Epithelial cell of prostate (primary cell): ENCODE data around the gene PRUNE2.
A peak's percentile ranks its signal among the peaks of the same experiment; 100 is the strongest.

Experiments
- DNase-seq: peaks from one replicate; pipeline ENCODE4 v3.0.0-alpha.2; 2011; ENCODE audit warnings: low read depth, low spot score
- H3K27ac ChIP-seq: fragments of 450-650 bp; 2 replicates; pipeline ENCODE4 v1.5.1; 2017; ENCODE audit warnings: mild to moderate bottlenecking

The PRUNE2 gene

DNA sequence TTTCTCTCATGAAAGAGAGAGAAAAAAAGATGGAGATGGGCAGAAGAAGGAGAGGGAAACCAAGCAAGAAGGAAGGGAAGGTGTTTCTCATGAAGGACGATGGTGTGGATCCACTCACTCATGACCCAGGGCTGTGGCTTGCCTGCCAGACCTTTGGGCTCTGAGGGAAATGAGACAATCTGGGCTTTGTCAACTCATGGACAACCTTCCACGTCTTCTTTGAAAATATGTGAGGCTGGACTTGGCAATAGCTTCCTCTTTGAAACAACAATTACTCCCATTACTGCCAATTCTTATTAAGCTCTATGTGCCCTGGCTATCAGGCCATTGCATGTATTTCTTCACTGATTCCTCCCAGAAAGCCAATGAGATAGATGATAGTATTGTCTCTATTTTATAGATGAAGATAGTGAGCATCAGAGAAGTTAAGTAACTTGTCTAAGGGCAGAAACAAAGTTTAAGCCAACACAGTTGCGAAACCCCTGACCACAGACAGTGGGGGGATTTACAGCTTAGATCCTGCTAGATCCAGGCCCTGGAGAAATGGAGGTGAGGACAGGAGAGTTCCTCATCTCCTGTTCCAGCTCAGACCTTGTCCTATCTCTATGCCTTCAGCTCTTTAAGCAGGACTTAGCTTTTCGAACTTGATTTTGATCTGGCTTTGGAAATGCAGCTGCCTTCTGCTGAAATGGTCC is 314.5 kb downstream of the PRUNE2 start:
- no peak for DNase-seq
- no peak overlapping the region for H3K27ac ChIP-seq

DNA sequence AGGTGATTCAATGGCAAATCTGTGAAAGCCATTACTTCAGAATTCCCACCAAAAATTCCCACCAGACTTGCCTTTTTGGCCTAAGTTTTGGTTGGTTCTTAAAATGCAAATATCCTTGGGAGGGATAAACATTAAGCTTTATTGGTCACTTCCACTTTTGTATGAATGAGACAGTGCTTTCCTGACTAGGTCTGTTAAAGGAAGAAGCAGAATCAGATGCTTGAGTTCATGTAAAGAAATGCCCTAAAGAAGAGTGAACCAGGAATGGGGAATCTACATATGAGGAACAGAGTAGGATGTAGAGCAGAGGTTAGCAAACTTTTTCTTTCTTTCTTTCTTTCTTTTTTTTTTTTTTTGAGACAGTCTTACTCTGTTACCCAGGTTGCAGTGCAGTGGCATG is 317.6 kb downstream of the PRUNE2 start:
- no peak overlapping the region for H3K27ac ChIP-seq
- DNase-seq, result no peak

DNA sequence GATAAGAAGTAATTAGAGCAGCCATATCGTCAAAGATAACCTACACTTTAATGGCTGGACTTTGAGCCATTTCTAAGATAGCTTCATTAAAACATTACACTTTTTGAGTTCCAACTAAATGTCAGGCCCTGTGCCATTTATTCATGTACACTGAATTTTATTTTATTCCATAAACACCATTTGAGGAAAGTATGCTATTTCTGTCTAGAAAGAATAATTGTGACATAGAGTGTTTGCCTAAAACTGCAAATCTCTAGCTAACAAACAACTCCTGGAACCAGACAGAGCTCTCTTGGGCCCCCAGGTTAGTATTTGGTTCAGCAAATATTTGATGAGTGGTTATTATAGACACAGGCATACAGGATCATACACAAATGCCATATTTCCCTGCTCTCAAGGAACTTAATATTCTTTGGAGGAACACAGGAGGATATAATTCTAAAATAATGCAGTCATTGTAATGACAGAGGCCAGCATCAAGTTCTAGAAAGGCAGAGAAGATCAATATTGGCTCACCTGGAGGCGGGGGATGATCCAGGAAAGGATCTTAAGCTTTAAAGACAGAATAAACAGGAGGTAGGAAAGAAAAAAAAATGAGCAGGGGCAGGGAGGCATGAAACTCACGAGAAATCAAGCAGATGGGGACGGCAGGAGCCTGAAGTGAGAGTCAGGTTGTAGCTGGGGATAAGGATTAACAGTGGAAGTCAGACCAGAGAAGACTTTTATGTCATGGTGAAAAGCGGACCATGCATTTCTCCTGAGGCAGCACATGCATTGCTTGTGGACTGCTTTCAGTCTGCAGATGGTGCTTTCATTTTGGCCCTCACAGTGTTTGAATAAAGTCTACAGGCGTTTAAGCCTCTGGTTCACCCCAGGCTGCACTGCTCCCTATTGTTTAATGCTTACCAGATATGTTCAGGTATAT is 319.3 kb downstream of the PRUNE2 start:
- no peak overlapping the region for H3K27ac ChIP-seq
- no peak for DNase-seq

DNA sequence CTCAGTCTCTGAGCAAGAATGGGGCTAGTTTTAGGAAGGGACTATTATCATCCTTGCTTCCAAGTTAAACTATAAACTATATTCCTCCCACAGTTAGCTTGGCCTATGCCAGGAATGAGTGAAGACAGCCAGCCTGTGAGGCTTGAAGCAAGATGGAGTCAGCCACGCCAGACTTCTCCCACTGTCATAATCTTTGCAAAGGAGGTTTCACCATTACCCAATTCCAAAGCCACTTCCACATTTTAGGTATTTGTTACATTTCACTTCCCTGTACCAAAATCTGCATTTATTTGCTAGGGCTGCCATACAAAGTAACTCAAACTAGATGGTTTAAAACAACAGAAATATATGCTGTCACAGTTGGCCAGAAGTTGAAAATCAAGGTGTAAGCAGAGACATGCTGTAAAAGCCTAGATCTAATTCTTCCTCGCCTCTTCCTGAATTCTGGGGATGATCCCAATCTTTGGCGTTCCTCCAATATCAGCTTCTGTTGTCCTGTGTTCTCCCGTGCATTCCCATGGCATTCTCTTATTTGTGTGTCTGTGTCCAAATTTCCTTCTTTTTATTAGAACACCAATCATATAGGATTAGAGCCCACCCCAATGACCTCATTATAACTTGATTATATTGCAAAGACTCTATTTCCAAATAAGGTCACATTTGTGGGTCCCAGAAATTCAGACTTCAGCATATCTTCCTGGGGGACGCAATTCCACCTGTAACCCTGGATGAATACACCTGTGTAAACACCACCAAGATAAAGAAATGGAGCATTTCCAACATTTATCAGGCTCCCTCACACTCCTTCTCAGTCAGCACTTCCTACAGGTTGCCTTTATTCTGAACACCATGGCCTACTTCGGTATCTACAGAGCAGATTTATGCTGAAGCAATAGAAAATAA is 320.2 kb downstream of the PRUNE2 start:
- H3K27ac ChIP-seq, result no peak overlapping the region
- no peak for DNase-seq

DNA sequence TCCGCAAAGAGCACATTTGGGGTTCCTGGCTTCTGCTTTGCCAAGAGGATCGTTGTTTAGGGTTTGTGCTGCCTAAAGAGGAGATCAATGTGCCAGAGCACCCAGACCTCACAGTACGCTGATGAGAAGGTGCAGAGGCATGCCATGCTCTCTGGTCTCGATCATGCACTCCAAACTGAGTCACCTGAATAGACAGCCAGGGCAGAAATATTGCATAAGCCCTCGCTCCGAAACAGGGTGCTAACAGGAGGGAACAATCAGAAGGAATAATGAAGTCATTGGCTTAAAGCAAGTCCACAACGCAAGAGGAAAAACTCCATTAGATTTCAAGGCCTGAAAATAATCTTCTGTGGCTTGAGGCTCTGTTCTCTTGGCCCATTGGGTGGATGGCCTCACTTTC is 322.7 kb downstream of the PRUNE2 start:
- no peak overlapping the region for H3K27ac ChIP-seq
- DNase-seq, result no peak

DNA sequence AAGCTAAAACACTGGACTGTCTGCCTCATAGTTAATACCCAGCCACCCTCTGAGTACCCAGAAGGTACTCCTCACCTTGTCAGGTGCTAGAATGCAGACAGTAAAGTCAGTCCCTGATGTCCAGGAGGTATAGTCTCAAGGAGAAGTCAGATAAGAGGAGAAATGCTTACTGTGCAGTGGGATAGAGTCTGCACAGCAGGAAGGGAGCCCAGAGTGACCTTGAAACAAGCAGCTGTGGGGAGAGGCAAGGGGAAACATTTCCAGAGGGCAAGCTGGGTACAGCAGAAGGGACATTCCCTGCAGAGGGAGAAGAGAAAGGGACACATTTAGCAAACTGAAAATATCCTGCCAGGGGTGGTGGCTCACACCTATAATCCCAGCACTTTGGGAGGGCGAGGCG is 324.2 kb downstream of the PRUNE2 start:
- DNase-seq, result no peak
- H3K27ac ChIP-seq, result no peak overlapping the region

DNA sequence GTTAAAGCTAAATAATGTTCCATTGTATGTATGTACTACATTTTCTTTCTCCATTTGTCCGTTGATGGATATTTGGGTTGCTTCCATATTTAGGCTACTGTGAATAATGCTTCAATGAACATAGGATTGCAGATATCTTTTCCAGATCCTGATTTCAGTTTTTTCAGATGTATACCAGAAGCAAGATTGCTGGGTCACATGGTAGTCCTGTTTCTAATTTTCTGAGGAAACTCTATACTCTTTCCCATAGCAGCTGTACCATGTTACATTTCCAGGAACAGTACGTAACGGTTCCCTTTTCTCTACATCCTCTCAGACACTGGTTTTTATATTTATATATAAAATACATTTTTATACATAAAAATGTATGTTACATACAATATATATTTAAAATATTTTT is 325.1 kb downstream of the PRUNE2 start:
- no peak overlapping the region for H3K27ac ChIP-seq
- no peak for DNase-seq

DNA sequence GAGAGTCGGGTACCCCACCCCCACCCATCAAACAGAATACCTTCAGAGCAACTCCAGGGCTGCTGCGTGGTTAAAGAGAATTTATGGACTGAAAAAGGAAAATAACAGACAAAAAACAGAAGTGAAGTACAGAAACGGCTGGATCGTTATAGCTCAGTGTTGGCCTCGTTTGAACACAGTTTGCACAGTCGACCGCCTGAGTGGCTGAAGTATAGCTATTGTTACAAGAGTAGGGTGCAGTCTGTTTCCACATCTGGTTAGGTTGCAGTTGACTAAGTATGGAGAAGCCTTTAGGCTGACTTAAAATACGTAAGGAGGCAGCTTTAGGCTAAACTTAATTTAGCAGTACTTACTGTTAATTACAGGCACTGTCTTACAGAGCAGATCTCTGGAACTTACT is 325.7 kb downstream of the PRUNE2 start:
- no peak overlapping the region for H3K27ac ChIP-seq
- DNase-seq, result no peak

DNA sequence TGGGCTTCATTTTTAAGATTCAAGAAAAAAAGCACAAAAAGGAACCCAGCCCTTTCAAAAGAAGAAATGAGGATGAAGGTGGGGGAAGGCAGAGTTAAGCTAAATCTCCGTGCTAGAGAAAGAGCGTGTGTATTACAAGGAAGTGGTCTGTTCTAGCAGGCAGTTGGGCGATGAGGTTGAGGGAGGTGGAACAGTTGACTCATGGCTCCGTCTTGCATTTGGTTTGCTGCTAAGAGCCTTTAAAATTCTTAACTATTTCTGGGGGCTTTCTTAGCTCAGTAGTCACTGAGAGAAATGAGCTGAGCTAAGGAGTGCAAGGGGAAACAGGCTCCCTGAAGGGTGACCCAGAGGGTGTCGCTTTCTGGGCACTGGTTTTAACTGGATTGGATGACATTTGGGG is 329.6 kb downstream of the PRUNE2 start:
- no peak overlapping the region for H3K27ac ChIP-seq
- no peak for DNase-seq

DNA sequence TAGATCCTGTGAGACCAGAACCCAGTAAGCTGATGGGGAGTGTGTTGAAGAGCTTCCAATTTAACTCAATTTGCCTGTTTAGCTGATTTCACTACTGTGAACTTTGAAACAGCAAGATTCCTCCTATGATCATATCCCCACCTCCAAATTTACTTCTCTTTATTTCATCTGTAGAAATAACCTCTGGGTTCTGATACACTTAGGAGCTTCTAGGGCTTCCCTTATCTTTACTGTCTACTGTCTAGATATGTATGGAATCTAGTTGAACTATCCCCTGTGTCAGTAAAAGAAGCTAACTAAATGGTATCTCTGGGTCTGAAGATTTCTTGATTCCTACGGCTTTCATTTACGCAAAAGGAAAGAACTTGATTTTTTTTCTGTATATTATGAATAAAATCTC is 330.2 kb downstream of the PRUNE2 start:
- no peak overlapping the region for H3K27ac ChIP-seq
- DNase-seq, result no peak

DNA sequence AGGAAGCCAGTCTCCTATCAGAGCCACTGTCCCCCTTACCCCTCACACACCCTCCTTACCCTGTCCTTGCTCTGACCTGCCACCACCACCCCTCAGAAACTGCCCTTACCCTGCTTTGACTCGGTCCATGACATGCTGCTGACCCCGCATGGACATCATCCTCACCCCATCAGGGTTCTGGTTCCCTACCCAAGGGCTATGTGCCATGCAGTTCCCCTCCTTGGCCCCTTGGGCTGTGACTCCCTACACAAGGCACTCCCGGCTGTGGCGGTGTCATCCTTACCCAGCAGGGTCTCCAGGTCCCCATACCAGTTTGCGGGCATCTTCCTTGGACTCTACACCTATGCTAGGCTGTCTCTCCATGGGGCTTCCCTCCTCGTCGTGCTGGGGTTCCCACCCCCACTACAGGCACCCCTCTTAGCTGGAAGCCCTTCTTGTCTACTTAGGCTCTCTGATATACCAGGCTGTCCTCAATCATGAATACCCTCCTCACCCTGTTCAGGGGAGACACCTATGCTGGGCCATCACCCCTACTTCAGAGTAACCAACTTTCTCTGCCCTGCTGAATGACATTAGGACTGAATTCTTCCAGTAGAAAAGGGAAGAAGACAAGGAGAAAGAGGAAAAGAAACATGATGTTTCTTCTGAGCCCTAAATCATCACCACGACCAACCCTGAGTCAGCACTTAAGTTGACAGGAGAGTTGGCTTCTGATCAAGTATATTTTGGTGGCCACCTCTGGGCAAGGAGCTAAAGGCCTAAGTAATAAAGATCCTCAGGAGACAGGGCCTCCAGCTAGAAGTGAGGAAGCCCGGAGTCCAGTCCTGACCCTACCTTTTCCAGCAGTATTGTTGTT is 331.8 kb downstream of the PRUNE2 start:
- DNase-seq, result no peak
- no peak overlapping the region for H3K27ac ChIP-seq

DNA sequence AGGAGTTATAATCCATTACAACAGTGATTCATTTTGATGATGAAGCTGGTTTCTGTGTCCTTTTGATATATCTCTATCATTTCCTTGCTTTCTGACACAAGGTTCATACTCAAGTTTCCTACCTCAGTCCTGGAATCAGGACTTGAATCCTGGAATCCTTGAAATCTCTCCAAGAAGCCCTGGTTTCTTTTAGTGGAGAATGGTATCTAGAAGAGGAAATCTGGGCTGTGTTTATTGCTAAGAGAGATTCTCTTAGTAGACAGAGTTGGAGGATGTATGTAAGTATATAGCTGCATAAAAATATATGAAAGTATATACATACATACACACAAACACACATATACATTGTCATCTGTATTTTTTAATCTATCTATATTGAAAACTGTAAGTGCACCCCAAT is 332.5 kb downstream of the PRUNE2 start:
- no peak for DNase-seq
- no peak overlapping the region for H3K27ac ChIP-seq

DNA sequence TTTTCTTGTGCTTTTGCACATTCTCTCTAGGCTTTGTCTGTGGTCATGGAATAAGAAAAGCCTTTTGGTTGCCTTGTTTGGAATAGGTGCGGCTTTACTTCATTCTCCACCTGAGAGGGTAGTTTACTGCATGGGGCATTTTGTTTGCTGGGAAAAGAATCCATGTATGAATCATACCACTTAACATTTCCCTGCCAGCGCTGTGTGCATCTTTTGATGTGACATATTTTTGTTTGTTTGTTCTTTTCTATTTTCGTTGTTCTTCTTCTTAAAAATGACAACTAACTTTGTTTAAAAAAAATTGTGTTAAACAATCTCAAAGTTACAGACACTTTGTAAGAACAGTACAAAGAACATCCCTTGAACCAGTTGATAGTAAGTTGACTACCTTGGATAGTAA is 333.8 kb downstream of the PRUNE2 start:
- H3K27ac ChIP-seq, result no peak overlapping the region
- DNase-seq, result no peak

DNA sequence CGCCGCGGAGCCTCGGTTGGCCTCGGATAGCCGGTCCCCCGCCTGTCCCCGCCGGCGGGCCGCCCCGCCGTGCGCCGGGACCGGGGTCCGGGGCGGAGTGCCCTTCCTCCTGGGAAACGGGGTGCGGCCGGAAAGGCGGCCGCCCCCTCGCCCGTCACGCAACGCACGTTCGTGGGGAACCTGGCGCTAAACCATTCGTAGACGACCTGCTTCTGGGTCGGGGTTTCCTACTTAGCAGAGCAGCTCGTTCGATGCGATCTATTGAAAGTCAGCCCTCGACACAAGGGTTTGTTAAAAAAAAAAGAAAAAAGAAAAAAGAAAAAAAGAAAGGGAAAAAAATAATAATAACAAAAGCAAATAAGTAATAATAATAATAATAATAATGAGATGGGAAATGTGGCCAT is 334.2 kb downstream of the PRUNE2 start:
- H3K27ac ChIP-seq, result peak overlapping the region; percentile 6

DNA sequence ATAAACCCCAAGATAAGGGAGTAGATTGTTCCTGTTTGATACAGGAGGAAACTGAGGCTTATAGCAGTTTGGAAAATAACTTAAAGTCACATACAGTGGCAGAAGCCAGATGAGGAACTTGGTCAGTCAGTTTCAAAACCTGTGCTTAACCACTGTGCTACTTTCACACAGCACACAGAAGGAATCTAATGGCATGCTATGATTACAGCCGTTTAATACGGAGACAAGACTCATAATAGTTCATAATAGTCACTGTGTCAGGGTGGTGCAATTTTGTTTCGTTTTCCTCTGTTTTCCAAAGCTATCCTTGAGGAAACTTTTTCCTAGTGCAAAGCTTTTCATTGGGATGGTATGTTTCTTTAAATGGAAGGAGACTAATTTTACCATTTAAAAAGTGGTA is 334.6 kb downstream of the PRUNE2 start:
- peak overlapping the region; percentile 6 for H3K27ac ChIP-seq
- DNase-seq, result no peak

More for the DNA sequence above, 334.2 kb downstream of the PRUNE2 start:
- DNase-seq, result no peak

DNA sequence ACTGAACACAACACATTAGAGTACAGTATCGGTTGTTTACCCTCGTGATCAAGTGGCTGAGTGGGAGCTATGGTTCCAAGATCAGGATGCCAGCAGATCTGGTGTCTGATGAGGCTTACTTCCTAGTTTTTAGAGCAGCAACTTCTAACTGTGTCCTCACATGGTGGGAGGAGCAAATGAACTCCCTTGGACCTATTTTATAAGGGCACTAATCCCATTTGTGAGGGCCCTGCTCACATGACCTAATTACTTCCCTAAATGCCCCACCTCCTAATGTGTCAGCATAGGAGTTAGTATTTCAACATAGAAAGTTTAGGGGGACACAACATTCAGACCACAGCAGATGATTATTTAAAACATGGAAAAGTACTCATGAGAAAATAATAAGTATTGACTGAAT is 335.1 kb downstream of the PRUNE2 start:
- H3K27ac ChIP-seq, result no peak overlapping the region
- no peak for DNase-seq

DNA sequence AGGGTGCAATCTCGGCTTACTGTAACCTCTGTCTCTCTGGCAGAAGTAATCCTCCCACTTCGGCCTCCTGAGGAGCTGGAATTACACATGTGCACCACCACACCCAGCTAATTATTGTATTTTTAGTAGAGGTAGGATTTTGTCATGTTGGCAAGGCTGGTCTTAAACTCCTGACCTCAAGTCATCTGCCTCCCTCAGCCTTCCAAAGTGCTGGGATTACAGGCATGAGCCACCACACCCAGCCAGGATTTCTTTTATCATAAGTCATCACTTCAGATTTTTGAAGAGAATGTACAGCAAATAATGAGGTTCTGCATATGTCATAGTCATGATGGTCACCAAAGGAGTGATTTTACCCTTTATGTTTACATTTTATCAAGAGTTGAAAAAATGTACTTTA is 338.8 kb downstream of the PRUNE2 start:
- DNase-seq, result no peak
- H3K27ac ChIP-seq, result no peak overlapping the region

DNA sequence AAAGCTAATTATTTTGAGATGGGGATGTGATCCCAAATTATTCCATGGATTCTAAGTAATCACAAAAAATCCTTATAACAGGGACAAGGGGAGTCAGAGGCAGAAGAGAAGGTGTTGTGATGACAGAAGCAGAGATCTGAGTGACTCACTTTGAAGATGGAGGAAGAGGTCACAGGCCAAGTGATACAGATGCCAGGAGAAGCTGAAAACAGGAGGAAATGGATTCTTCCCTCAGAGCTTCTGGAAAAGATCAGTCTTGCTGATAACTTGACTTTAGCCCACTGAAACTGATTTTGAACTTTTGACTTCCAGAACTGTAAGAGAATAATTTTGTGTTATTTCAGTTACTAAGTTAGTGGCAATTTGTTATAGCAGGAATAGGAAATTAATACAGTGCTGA is 341.6 kb downstream of the PRUNE2 start:
- H3K27ac ChIP-seq, result no peak overlapping the region
- no peak for DNase-seq

DNA sequence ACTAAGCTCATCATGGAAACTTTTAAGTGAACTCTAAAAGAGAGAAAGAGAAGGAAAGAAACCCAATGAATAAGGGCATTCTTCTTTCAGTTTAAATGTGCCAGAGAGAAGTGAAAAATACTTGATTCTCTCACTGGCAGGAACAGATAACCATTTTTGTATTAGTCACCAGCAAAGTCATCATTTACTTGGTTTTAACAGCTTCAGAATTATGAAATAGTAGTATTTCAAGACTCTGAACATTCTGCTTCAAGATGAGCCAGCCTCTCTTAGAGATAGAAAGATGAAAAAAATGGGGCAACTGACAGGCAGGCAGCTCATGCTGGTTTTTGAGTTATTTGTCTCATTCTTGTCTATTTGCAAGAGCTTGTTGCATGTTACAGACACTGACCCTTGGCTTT is 343.4 kb downstream of the PRUNE2 start:
- DNase-seq, result no peak
- H3K27ac ChIP-seq, result no peak overlapping the region

DNA sequence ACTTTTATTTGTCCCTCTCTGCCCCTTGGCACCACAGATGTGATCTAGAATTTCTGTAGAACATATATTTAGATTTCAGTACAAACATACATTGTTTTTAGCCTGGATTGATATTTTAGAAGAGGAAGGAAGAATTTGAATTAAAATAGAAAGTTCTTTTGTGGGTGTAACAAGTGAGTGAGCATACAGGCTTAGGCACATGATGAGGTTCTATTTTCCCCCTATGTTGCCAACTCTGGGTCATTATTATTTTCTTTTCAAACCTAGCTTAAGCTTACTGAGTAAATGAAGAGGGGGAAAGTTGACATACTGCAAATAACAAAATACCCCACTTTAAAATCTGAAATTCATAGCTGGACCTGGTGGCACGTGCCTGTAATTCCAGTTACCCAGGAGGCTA is 344.0 kb downstream of the PRUNE2 start:
- no peak overlapping the region for H3K27ac ChIP-seq
- DNase-seq, result no peak
